ENCODE results near the gene ERCC4. TPM values are rescaled to one million over a fixed set of nuclear protein-coding genes. Genes with fewer than 3 reads are reported as not detected.

The ERCC4 gene
- total RNA-seq, 6 experiments from 2014 or later, result 14.6 to 18.8 (median 15.8) TPM

DNA sequence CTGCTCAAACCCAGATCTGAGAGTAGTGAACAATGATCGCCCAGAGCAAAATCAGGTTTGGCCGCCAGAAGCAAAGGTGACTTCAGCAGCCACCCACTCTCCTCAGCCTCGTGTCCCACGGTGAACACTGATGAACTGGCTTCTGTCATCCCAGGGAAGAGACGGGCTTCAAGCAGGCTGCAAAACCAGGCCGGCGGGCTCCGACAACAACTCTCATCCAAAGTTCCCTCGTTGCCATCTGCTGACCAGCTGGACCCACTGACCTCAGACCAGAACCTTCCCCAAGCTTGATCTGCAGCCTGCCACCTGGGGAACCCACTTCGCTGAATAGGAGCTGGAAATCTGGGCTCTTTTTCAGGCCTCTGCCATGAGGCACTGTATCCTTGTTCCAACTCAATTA, 81.6 kb downstream of the ERCC4 start:
- DNase-seq, result no peak
- H3K4me1 Mint-ChIP-seq (ENCODE audit: low read depth), result peaks cover 17% of the 10 kb centered on the region
- H3K4me3 Mint-ChIP-seq, result no peak overlapping the region
- no peaks in the 10 kb centered on the region for H3K36me3 Mint-ChIP-seq (ENCODE audit: low read depth)
- no peak overlapping the region for H3K27ac Mint-ChIP-seq
- H3K27me3 Mint-ChIP-seq (ENCODE audit: insufficient read depth), result peaks cover 13% of the 10 kb centered on the region
- H3K9me3 Mint-ChIP-seq, result no peaks in the 10 kb centered on the region
- TF ChIP-seq, protein P1, sequence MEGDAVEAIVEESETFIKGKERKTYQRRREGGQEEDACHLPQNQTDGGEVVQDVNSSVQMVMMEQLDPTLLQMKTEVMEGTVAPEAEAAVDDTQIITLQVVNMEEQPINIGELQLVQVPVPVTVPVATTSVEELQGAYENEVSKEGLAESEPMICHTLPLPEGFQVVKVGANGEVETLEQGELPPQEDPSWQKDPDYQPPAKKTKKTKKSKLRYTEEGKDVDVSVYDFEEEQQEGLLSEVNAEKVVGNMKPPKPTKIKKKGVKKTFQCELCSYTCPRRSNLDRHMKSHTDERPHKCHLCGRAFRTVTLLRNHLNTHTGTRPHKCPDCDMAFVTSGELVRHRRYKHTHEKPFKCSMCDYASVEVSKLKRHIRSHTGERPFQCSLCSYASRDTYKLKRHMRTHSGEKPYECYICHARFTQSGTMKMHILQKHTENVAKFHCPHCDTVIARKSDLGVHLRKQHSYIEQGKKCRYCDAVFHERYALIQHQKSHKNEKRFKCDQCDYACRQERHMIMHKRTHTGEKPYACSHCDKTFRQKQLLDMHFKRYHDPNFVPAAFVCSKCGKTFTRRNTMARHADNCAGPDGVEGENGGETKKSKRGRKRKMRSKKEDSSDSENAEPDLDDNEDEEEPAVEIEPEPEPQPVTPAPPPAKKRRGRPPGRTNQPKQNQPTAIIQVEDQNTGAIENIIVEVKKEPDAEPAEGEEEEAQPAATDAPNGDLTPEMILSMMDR (IDR thresholded peaks at IDR 0.05), result no peak

Other genes starting within 250 kb of the ERCC4 start
- 10 to 100 TPM; 10.3 to 16.9 (median 14.0) TPM for gene MRTFB, start 151.2 kb downstream of the ERCC4 start, total RNA-seq (2021; fragmentation: NEBNext Ultra II Directional; extraction: Animal tissue kit (Norgen Biotek cat#: 25700))